ENCODE measurements around the gene STX10.

DNA sequence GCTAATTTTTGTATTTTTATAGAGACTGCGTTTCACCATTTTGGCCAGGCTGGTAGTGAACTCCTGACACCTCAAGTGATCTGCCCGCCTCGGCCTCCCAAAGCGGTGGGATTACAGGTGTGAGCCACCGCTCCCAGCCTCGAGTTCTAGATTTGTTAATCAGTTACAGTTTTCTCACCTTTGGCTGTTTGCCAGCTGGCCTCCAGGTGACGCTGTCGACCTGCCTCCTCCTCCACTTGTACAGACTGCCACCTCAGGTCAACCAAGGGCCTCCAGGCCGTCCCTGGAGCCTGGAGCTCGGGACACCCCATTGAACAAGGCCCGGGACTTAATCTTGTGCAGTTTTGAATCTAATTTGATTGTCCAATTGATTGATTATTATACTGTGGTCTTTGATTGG, 45.5 kb upstream of the STX10 start:
- TF ChIP-seq RAD21 (IDR thresholded peaks at IDR 0.05; ENCODE audit: low read length) (no peak), CTCF (IDR thresholded peaks at IDR 0.05) (no peak), EP300 (IDR thresholded peaks at IDR 0.05; ENCODE audit: borderline replicate concordance in 1 of 2, low read depth in 1 of 2, low read length in 1 of 2) (no peak), TAF1 (IDR thresholded peaks at IDR 0.05; ENCODE audit: borderline replicate concordance, low read depth, low read length) (no peak), POLR2AphosphoS5 (IDR thresholded peaks at IDR 0.05; ENCODE audit: low read depth, low read length) (no peak), EZH2phosphoT487 (IDR thresholded peaks at IDR 0.05; ENCODE audit: borderline replicate concordance, low read depth) (no peak)
